GM18526 (cell line): Measurements from ENCODE around the gene ZNF280B.

ENCODE experiments used
- POLR2A ChIP-seq: IDR thresholded peaks from 3 replicates; pipeline ENCODE4 v1.6.1; 2011; ENCODE audit not compliant: insufficient read length; ENCODE audit errors: extremely low read depth

ZNF280B gene

DNA sequence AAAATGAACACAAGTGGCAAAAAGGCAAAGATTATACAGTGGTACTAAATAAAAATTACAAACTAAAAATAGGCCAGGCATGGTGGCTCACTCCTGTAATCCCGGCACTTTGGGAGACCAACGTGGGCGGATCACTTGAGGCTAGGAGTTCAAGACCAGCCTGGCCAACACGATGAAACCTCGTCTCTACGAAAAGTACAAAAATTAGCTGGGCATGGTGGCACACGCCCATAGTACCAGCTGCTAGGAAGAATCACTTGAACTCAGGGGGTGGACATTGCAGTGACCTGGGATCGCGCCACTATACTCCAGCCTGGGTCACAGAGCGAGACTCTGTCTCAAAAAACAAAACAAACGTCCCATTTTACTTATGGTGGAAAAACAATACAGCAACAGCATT, 24.5 kb downstream of the ZNF280B start:
- no peak for TF ChIP-seq POLR2A

GRCh38 chr22:22480940-22481339, 27.6 kb downstream of the ZNF280B start:
- TF ChIP-seq POLR2A, result no peak

DNA sequence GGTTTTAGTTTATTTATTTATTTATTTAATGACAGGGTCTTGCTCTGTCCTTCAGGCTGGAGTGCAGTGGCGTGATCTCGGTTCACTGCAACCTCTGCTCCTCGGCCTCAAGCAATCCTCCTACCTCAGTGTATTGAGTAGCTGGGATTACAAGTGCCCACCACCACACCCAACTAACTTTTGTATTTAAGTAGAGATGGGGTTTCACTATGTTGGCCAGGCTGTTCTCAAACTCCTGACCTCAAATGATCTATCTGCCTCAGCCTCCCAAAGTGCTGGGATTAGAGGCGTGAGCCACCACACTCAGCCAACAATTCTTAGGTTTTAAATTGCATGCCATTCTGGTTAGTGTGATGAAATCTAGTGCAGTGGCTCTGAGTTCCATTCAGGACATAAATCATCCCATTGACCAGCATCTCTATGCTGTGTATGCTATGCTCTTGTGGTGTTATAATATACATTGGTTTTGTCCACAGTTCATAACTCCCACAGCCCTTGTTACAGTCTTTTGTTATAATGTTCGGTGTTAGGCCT, 28.5 kb downstream of the ZNF280B start:
- TF ChIP-seq POLR2A, result no peak

DNA sequence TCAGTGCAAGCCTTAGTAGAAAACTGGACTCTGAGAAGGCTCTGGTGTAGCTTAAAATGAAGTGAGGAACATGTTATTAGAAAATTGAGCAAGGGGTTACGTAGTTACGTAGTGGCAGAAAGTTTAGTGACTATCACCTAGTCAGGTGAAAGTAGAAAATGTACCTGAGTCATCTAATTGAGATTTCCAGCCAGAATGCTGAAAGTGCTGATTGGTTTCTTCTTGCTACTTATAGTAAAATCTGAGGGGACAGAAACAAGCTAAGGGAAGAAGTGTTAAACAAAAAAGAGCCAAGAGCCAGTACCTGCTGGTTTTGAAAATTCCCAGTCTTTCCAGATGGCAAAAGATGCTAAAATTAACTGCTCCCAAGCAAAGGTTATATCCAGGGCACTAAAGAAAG, 29.4 kb downstream of the ZNF280B start:
- no peak for TF ChIP-seq POLR2A

DNA sequence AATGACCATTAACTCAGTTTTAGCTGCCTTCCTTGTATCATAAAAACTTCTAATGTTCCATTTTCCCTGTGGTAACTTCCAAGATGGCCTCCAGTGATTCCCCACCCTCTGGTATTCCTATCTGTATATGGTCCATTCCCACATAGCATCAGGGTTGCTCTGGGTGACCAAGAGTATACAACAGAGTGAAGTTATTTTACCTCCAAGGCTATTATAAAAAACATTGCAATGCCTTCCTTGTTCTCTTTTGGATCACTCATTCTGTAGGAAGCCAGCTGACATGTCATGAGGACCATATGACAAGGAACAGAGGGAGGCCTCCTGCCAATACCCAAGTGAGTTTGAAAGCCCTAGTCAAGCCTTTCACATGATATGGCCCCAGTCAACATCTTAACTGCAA, 30.1 kb downstream of the ZNF280B start:
- TF ChIP-seq POLR2A, result no peak

DNA sequence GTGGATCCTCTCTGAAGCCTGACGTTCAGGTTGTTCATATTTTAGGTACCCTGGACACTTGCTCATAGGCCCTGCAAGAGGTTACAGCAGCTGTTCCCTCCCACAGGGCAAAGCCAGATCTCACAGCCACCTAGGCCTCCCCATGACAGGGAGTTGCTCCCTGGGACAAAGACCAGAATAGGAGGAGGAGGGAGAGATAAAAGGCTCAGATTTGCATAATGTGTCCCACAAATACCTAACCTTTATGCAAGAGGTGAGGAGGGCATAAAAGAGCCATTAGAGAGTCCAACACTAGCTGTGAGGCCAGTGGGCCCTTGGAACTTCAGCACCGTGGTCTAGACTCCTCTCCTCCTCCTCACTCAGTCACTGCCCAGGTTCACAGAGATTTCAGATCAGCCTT, 33.8 kb downstream of the ZNF280B start:
- no peak for TF ChIP-seq POLR2A

DNA sequence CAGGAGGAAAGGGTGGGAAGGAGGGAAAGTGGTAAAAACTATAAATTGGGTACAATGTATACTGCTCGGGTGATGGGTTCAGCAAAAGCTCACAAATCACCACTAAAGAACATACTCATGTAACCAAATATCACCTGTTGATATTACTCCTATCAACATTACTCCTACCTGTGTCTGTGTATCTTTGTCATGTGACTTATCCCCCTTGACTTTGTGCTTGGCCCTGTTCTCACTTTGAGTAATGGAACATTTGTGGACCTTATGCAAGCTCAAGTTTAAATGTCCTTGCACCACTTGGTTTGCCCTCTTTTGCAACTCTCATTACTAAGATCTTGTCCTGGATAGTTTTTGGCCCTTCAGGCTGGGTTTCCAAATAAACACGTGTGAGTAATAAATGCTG, 39.0 kb downstream of the ZNF280B start:
- no peak for TF ChIP-seq POLR2A

- no peak for TF ChIP-seq POLR2A
Observed at GRCh38 chr22:22467112-22467511, 41.4 kb downstream of the ZNF280B start.

DNA sequence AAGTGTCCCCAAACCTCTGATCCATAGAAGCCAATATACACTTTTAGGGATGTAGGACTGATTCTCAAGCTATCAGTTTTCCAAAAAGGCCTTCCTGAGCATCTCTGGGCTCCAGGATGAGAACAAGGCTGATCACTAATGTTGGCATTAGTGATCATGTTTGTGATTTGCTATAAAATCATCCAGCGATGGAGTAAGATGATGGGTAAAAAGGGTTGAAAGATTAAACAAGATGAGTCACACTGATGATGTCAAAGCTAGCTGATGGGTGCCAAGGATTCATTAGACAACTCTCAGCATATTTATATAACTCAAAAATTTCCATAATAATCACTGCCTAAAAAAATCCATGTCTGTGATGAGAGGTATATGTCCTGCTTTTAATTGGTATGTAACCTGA, 42.8 kb downstream of the ZNF280B start:
- no peak for TF ChIP-seq POLR2A

DNA sequence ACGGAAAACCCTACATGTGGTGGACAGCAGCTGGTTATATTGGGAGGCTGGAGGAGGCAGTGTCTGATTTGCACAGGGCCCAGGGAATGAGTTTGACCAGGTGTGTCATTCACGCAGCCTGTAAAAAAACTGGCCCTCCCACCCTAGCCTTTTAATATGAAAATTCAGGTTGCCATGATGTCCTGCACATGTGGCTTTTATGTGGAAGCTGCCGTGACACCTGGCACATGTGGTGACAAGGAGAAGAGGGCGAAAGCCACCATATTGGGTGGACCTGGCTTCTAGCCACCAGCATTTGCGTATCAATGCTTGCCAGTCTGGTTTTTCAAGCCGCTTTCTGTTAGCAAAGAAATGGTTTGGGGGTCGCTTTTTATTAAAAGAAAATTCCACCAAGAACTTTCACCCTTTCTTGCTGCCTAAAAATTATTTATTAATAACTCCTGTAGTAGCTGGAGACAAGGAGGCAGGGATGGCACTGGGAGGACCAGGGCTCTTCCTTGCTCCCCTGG, 43.4 kb downstream of the ZNF280B start:
- no peak for TF ChIP-seq POLR2A

GRCh38 chr22:22464541-22465054, 43.9 kb downstream of the ZNF280B start:
- no peak for TF ChIP-seq POLR2A

DNA sequence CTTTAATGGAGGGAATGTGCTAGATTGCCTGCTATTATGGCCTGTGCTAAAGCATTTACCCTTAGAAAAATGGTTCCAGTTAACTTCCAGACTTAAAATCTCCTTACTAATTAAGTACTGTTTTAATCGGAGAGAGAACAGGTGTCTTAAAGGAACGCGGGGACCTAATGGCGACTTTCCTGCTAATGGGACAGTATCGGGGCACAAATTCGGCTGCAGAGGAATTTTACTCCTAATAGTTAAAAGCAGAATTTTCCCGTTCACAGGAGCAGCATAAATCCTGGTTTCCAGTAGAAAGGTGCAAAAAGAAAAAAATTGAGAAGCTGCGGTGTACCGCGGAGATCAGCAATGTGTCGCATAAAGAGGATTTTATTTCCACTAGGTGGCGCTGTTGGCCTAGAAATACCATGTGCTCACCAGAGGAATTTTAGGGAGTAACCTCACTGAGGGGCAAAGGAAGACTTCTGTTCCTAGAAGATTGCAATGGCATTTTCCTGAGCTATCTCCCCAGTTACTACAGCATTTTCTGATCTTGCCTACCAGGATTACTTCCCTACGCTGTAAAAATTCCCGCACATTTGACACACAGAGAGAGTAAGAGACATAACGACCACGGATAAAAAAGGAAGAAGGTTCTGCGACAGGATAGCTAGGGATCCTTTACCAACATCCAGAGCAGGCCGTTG, 44.5 kb downstream of the ZNF280B start:
- TF ChIP-seq POLR2A, result no peak

DNA sequence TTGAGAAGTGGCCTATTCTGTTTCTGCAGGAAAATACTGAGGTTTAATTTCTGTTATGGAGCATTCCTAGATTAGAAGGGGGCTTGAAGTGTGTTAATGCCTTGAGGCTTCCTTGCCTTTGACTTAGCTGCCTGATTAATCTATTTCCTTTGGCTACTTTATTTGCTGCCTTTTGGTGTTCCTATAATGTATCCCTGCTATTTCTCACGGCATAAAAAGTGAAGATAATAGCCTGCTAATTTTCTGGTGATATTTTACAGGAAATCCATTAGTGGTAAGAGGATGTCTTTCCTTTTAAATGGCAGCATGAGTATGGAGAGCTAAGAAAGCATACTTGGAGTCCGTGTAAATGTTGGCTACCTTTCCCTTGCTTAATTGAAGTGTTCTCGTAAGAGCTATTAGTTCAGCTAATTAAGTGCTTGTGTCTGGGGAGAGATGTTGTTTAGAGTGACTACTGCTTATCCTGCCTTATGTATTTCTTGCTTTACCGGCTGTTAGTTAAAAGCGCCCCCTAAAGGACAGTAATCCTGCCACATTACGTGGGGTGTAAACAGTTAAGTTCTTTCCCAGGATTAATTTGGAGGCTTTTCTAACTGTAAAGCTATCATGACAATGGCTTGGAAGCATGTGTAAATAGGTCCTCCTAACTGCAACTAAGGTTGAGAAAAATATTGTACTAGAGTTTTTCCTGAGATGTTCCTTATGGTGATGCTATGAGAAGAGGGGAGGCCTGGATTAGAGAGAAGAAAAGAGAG, 45.6 kb downstream of the ZNF280B start:
- no peak for TF ChIP-seq POLR2A

DNA sequence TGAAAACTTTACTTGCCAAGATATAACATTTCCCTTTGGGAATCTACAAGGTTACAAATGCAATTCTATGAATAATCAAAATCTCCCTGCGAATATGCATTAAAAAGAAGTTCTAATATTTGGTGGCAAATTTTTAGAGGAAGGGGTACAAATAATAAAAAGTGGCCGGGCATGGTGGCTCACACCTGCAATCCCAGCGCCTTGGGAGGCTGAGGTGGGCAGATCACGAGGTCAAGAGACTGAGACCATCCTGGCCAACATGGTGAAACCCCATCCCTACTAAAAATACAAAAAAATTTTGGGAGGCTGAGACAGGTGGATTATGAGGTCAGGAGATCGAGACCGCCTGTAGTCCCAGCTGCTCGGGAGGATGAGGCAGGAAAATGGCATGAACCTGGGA, 47.0 kb downstream of the ZNF280B start:
- no peak for TF ChIP-seq POLR2A

GRCh38 chr22:22461111-22461510, 47.4 kb downstream of the ZNF280B start:
- TF ChIP-seq POLR2A, result no peak

GRCh38 chr22:22460635-22461034, 47.9 kb downstream of the ZNF280B start:
- TF ChIP-seq POLR2A, result no peak
